AML-193 (cell line): ENCODE data around the gene UGT1A7.
"Not testable (repeated sequence)": the region's sequence is repeated elsewhere in the genome, so short reads cannot be mapped to it uniquely, and the experiment has no call there.

Source experiments
- DNase-seq, 2 experiments: peaks; one replicate each; lab custom pipeline; 2025; lab: John Stamatoyannopoulos, UW

The UGT1A7 gene

DNA sequence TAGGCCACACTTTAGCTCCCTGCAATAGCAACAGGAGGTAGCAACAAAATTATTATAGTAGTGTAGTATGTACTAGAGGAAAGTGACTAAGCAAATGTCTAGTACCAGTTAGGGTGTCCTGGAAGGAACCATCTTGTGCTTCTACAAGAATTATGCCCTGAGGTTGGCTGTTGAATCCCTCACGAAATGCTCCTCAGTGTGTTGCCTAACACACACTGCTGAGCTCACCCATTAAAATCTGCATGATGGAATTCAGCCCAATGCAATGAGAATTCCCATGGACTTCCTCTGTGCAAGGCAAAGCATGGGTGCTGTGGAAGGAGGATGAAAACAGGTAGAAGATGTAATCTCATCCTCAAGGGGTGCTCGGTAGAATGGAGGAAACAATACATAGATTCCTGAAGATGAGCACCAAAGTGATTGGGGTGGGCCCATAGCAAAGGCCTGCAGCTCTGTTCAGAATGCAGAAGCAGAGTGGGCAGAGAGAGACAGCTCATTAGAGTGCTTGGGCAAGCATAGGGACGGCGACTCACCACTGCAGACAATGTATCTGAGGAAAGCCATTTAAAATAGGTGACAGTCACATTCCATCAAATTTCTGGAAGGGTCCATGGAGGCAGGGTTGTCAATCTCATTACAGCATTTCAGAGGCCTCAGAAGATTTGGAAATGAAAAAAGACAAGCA is 1.2 kb upstream of the UGT1A7 start:
- no peak for DNase-seq

GRCh38 chr2:233684640-233685039 is 2.9 kb downstream of the UGT1A7 start:
- DNase-seq, result no peak

DNA sequence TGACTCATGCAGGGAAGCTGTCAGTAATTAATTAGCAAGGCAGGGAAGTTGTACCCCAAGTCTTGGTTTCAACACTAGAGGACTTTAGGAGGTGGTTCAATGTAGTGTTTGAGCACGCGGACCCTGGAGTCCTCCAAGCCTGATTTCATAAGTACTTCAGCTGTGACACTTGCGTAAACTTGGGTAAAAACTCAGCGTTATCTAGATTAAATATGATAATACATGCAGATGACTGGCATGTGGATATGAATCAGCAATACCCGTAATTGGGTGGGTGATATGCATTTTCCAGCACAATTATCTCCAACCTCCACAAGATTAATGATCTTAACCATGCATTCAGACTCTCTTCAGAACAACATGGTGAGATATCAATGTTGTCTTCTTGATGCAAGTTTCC is 5.2 kb downstream of the UGT1A7 start:
- DNase-seq, result no peak

- no peak for DNase-seq
These were observed 6.6 kb downstream of the UGT1A7 start for GRCh38 chr2:233688341-233688740.

- no peak for DNase-seq
These were observed 7.3 kb downstream of the UGT1A7 start for GRCh38 chr2:233689031-233689430.

DNA sequence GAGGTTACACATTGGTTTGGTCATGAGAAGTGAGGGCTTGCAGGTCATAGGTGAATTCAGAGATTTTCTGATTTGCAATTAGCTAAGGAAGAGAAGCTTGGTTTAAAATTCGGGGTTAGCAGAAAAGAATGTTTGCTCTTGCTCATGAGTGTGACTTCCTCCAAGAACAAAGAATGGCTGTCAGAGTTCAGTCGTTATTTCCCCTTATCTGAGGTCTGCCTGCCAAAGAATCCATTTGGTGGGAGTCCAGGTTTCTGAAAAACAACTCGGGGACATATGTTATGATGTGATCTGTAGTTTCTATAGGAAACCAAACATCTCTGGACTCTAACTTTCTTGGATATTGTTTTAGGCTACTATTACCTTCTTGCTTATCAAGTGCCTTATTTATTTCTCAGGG is 7.8 kb downstream of the UGT1A7 start:
- no peak for DNase-seq

- no peak for DNase-seq
These were observed 8.7 kb downstream of the UGT1A7 start for GRCh38 chr2:233690444-233690843.

DNA sequence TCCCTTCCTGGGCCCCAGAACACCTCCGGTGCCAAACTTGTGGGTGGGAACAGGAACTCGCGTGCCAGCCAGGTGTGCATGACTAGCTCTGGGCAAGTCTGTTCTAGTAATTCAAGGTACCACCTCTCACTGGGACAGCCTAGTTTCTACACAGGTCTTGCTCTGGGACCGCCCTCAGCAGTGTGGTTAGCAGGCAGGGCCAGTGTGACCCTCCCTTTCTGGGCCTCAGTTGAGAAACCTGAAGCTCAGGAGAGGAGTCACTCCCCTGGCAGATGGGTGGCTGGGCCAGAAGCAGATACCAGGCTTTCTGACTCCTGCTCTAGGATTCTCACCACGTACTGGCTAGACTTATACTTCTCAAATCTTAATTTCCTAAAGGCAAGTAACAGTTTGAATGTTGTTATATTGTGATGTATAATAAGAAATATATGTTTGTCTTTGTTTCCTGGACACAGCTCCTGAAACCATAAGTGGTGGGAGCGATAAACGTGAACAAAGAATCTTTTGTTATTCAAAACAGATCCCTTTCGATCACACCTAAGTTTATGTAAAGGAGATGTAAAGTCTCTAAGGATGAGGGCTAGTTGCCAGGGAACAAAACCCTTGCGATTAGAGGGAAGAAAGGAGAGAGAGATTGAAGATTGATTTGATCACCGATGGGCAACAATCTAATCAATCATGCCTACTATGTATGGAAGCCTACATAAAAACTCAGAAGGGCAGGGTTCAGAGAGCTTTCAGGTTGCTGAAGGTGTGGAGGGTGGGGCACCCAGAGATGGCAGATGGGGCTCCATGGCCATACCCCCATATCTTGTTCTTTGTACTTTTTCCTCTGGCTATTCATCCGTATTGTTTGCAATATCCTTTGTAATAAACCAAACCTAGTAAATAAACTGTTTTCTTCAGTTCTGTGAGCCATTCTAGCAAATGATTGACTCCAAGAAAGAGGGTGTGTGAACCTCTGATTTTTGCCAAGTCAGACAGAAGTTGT is 10.0 kb downstream of the UGT1A7 start:
- DNase-seq, result no peak

DNA sequence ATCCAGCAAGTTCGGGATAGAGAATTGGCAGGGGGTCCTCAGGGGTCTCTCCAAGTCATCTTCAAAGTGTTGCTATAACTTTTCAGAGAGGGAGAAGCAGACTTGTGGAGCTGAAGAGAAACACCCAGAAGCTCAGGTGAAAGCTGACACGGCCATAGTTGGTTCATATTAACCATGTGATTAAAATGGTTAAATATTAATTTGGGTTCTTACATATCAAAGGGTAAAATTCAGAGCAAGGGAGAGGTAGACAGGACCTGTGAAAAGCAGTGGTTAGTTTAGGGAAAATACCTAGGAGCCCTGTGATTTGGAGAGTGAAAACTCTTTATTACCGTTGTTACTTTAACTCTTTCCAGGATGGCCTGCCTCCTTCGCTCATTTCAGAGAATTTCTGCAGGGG is 10.9 kb downstream of the UGT1A7 start, which contains the start of gene UGT1A6:
UGT1A6 (plus strand) TSS at position 243 of the 400 bp plus-strand sequence; CDS start at position 358, 115 bp downstream.
- no peak for DNase-seq

DNA sequence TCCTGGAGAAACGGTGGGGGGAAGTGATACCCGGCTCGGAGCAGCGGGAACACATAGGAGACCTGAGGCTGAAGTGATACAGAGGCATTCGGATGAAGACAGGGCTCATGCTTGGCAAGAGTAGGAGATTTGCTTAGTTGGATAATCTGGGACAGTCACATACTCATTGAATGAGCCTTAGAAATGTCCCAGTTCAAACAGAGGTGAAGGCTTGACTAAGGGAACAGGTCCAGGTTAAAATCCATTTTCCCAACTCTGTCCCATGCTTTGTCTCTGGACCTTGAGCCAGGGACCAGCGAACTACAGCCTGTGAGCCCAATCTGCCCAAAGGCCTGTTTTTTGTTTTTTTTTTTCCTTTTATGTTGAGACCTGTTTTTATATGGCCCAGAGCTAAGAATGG is 12.3 kb downstream of the UGT1A7 start:
- DNase-seq, result no peak

DNA sequence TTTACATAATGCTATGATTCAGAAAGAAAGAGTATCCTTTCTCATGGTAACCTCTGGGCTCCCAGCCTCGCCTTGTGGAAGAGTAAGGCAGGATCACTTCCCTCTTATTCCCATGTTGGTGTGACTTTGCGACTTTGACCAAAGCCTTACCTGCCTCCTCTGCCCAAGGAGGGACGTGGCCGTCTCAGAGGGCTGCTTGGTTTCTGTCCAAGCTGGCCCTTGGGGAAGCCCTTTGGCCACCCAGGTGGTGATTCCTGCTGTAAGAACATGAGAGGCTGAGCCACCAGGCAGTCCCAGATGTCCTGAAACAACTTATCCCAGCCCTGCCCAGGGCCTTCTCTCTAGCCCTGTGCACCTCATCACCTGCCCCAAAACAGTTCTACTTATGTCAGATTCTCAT is 17.0 kb downstream of the UGT1A7 start:
- DNase-seq, result no peak

GRCh38 chr2:233699424-233700027 is 17.8 kb downstream of the UGT1A7 start:
- no peak for DNase-seq

DNA sequence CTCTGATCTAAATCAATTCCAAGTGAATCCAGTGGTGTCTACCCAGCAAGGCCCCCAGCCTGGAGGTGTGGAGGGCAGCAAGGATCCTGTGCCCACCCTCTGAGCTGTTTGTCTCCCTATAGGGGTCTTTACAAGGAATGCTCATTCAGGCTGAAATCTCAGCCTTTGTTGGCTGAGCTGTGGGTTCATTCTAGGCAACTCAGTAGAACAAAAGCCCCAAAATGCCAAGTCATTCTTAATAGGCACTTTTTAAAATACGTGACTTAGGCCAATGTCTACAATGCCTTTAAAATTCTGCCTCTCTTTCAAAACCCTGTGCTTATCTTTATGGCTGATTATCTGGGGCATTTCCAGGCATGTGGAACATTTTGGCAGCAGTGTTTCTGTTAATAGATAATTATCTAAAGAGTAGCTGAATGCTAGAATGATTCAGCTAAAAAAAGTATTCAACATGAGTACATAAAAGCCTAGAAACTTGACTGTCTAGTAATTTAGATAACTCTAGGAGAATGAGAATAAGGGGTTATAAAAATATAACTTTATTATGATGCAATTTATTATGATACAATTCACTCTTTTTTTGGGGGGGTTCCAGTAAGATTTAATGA is 18.4 kb downstream of the UGT1A7 start:
- no peak for DNase-seq

- not testable (repeated sequence) for DNase-seq
These were observed 19.1 kb downstream of the UGT1A7 start for GRCh38 chr2:233700842-233701241.

DNA sequence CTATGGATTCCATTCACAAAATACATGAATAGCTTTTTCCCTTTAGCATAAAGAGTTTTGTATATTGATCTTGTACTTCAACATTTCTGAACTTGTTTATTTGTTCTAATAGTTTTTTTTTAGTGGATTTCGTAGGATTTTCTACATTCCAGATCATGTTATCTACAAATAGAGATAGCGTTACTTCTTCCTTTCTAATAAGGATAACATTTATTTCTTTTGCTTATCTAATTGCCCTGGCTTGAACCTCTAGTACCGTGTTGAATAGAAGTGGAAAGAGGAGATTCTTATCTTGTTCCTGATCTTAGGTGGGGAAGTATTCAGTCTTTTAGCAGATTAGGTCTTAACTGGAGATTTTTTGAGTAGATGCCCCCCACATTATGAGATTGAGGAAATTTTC is 20.5 kb downstream of the UGT1A7 start:
- DNase-seq, result no peak

- no peak for DNase-seq
These were observed 24.3 kb downstream of the UGT1A7 start for GRCh38 chr2:233705911-233706506.

- DNase-seq, result no peak
These were observed 25.0 kb downstream of the UGT1A7 start for GRCh38 chr2:233706720-233707119.

DNA sequence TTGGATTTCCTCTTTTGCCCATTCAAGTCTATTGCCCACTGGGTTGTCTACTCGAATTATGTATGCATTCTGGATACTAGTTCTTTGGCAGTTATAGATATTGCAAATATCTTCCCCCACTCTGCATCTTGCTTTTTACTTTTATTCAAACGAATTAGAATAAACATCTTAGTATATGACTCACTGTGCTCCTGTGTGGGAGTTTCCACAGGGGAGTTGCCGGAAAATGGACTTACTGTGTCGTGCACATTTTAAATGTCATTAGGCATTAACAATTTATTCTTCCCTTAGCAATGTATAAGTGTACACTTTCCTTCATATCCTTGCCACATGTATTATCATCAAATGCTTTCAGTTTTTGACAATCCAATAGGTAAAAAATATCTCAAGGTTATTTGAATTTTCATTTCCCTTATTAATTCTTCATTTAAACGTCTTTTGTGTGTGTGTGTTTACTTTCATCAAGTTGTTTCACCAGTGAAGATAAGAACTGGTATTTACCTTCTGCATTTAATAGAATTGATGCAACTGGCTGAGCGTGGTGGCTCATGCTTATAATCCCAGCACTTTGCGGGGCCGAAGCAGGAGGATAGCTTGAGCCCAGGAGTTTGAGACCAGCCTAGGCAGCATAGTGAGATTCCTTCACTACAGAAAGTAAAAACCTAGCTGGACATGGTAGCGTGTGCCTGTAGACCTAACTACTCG is 26.4 kb downstream of the UGT1A7 start:
- no peak for DNase-seq

- no peak for DNase-seq
These were observed 27.2 kb downstream of the UGT1A7 start for GRCh38 chr2:233708942-233709341.

DNA sequence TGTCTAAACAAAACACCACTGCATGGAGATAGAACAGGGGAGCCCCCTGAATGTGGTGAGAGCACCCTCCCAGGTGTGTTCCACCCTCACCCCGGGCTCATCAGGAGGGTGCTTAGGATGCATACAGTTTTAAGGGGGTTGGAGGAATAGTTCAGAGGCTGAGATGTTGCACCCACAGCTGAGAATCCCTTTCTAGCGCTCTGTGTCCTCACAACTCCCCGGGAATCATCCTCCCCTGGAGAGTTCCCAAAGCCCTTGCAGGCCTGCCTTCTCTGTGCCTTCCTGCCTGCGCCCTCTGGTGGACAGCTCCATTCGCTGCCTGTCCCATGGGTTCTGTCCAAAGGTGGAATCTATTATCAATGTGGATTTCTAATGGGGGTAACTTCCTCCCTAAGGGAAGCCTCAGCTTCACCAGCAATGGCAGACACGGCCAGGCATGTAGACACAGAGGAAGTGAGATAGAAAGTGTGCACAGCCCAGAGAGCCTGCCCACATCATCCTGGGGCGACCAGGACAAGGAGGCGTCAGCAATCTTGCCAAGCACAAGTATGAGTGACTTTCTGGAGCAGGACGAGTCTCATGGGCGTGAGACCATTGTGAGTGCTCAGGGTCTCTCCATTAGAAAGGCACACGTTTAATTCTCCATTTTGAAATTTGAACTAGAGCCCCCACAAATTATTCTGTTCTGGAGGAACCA is 29.8 kb downstream of the UGT1A7 start:
- DNase-seq, result peak; percentile 30 to 38
